Measurements from ENCODE around the gene ZFAND4.

The ZFAND4 gene

DNA sequence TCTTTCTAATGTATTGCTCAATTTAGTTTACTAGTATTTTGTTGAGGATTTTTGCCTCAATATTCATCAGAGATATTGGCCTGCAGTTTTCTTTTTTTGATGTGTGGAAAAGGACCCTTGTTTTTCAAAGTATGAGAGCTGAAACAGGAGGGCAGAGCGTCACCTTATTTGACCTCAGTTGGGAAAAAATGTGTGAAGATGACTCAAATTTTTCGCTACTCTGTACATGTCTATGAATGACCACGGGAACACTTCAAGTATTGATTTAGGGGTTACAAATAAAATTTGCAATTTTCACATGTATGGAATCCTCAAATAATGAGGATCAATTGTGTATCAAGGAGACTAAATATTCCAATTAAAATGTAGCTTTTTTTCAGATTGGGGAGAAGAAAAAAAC, 103.1 kb downstream of the ZFAND4 start:
- TF ChIP-seq ZNF560 (tag by site-specific recombination; IDR thresholded peaks at IDR 0.05; ENCODE audit: borderline replicate concordance) = no peak
- TF ChIP-seq ZNF157 (tag by site-specific recombination; IDR thresholded peaks at IDR 0.05) = no peak
- no peak for TF ChIP-seq ZNF174 (tag by site-specific recombination; IDR thresholded peaks at IDR 0.05)
- TF ChIP-seq TCF7L2 (IDR thresholded peaks at IDR 0.05; ENCODE audit: borderline replicate concordance, low read depth, low read length) = no peak
- TF ChIP-seq, protein P1, sequence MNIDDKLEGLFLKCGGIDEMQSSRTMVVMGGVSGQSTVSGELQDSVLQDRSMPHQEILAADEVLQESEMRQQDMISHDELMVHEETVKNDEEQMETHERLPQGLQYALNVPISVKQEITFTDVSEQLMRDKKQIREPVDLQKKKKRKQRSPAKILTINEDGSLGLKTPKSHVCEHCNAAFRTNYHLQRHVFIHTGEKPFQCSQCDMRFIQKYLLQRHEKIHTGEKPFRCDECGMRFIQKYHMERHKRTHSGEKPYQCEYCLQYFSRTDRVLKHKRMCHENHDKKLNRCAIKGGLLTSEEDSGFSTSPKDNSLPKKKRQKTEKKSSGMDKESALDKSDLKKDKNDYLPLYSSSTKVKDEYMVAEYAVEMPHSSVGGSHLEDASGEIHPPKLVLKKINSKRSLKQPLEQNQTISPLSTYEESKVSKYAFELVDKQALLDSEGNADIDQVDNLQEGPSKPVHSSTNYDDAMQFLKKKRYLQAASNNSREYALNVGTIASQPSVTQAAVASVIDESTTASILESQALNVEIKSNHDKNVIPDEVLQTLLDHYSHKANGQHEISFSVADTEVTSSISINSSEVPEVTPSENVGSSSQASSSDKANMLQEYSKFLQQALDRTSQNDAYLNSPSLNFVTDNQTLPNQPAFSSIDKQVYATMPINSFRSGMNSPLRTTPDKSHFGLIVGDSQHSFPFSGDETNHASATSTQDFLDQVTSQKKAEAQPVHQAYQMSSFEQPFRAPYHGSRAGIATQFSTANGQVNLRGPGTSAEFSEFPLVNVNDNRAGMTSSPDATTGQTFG (tag by site-specific recombination; IDR thresholded peaks at IDR 0.05; ENCODE audit: borderline replicate concordance) = no peak
- TF ChIP-seq, protein P2, sequence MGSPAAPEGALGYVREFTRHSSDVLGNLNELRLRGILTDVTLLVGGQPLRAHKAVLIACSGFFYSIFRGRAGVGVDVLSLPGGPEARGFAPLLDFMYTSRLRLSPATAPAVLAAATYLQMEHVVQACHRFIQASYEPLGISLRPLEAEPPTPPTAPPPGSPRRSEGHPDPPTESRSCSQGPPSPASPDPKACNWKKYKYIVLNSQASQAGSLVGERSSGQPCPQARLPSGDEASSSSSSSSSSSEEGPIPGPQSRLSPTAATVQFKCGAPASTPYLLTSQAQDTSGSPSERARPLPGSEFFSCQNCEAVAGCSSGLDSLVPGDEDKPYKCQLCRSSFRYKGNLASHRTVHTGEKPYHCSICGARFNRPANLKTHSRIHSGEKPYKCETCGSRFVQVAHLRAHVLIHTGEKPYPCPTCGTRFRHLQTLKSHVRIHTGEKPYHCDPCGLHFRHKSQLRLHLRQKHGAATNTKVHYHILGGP (tag by site-specific recombination; IDR thresholded peaks at IDR 0.05) = no peak
- TF ChIP-seq, protein P3, sequence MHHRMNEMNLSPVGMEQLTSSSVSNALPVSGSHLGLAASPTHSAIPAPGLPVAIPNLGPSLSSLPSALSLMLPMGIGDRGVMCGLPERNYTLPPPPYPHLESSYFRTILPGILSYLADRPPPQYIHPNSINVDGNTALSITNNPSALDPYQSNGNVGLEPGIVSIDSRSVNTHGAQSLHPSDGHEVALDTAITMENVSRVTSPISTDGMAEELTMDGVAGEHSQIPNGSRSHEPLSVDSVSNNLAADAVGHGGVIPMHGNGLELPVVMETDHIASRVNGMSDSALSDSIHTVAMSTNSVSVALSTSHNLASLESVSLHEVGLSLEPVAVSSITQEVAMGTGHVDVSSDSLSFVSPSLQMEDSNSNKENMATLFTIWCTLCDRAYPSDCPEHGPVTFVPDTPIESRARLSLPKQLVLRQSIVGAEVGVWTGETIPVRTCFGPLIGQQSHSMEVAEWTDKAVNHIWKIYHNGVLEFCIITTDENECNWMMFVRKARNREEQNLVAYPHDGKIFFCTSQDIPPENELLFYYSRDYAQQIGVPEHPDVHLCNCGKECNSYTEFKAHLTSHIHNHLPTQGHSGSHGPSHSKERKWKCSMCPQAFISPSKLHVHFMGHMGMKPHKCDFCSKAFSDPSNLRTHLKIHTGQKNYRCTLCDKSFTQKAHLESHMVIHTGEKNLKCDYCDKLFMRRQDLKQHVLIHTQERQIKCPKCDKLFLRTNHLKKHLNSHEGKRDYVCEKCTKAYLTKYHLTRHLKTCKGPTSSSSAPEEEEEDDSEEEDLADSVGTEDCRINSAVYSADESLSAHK (tag by site-specific recombination; IDR thresholded peaks at IDR 0.05) = no peak
- no peak for TF ChIP-seq ZBTB7A (tag by site-specific recombination; IDR thresholded peaks at IDR 0.05; ENCODE audit: low read depth)
- TF ChIP-seq, protein P4, sequence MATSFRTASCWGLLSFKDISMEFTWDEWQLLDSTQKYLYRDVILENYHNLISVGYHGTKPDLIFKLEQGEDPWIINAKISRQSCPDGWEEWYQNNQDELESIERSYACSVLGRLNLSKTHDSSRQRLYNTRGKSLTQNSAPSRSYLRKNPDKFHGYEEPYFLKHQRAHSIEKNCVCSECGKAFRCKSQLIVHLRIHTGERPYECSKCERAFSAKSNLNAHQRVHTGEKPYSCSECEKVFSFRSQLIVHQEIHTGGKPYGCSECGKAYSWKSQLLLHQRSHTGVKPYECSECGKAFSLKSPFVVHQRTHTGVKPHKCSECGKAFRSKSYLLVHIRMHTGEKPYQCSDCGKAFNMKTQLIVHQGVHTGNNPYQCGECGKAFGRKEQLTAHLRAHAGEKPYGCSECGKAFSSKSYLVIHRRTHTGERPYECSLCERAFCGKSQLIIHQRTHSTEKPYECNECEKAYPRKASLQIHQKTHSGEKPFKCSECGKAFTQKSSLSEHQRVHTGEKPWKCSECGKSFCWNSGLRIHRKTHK (tag by site-specific recombination; IDR thresholded peaks at IDR 0.05) = no peak
- TF ChIP-seq ZNF768 (tag by site-specific recombination; IDR thresholded peaks at IDR 0.05) = no peak
- TF ChIP-seq ZNF626 (tag by site-specific recombination; IDR thresholded peaks at IDR 0.05) = no peak
- Histone ChIP-seq H3K4me1 (ENCODE audit: control insufficient read depth, insufficient read depth, low read length) (no peaks in the 10 kb centered on the region), H3K36me3 (ENCODE audit: control insufficient read depth in 2 of 2, insufficient read depth in 1 of 2, low read length in 2 of 2) (no peaks in the 10 kb centered on the region), H3K27ac (ENCODE audit: extremely low read depth, low read depth, low read length) (no peak overlapping the region), H3K9me3 (ENCODE audit: control insufficient read depth, insufficient read depth, low read depth, low read length) (no peaks in the 10 kb centered on the region), H3K4me3 (ENCODE audit: low read depth, low read length) (no peak overlapping the region)
- POLR2A ChIA-PET = no interaction called here
- CTCF ChIA-PET = no interaction called here

DNA sequence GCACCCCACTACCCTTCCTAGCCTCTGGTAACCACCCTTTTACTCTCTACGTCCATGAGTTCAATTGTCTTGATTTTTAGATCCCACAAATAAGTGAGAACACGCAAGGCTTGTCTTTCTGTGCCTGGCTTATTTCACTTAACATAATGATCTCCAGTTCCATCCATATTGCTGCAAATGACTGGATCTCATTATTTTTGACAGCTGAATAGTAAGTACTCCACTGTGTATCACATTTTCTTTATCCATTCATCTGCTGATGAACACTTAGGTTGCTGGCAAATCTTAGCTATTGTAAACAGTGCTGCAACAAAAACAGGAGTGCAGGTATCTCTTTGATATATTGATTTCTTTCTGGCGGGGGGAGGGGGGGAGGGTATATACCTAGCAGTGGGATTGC, 106.2 kb downstream of the ZFAND4 start:
- no peaks in the 10 kb centered on the region for H3K4me1 ChIP-seq (ENCODE audit: control insufficient read depth, insufficient read depth, low read length)
- TF ChIP-seq TRIM28 (IDR thresholded peaks at IDR 0.05; ENCODE audit: borderline replicate concordance, low read length) = no peak
- TF ChIP-seq, protein P5, sequence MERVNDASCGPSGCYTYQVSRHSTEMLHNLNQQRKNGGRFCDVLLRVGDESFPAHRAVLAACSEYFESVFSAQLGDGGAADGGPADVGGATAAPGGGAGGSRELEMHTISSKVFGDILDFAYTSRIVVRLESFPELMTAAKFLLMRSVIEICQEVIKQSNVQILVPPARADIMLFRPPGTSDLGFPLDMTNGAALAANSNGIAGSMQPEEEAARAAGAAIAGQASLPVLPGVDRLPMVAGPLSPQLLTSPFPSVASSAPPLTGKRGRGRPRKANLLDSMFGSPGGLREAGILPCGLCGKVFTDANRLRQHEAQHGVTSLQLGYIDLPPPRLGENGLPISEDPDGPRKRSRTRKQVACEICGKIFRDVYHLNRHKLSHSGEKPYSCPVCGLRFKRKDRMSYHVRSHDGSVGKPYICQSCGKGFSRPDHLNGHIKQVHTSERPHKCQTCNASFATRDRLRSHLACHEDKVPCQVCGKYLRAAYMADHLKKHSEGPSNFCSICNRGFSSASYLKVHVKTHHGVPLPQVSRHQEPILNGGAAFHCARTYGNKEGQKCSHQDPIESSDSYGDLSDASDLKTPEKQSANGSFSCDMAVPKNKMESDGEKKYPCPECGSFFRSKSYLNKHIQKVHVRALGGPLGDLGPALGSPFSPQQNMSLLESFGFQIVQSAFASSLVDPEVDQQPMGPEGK (tag by site-specific recombination; IDR thresholded peaks at IDR 0.05) = no peak
- no peak for TF ChIP-seq IKZF3 (tag by site-specific recombination; IDR thresholded peaks at IDR 0.05)
- no peak for TF ChIP-seq ZFP3 (tag by site-specific recombination; IDR thresholded peaks at IDR 0.05; ENCODE audit: low read depth)
- TF ChIP-seq ZNF292 (tag by site-specific recombination; IDR thresholded peaks at IDR 0.05; ENCODE audit: borderline replicate concordance, low read depth) = no peak
- no peak for TF ChIP-seq HOXD13 (CRISPR knock-in tag; IDR thresholded peaks at IDR 0.05; ENCODE audit: borderline replicate concordance)
- TF ChIP-seq ZNF221 (tag by site-specific recombination; IDR thresholded peaks at IDR 0.05; ENCODE audit: borderline replicate concordance) = no peak
- TF ChIP-seq ZNF791 (tag by site-specific recombination; IDR thresholded peaks at IDR 0.05) = no peak
- H3K36me3 ChIP-seq (ENCODE audit: control insufficient read depth in 2 of 2, insufficient read depth in 1 of 2, low read length in 2 of 2) = no peaks in the 10 kb centered on the region
- CTCF ChIA-PET = no interaction called here
- no peak overlapping the region for H3K4me3 ChIP-seq (ENCODE audit: low read depth, low read length)
- no peaks in the 10 kb centered on the region for H3K9me3 ChIP-seq (ENCODE audit: control insufficient read depth, insufficient read depth, low read depth, low read length)
- H3K27ac ChIP-seq (ENCODE audit: extremely low read depth, low read depth, low read length) = no peak overlapping the region
- POLR2A ChIA-PET = no interaction called here

Measured in HEK293 (cell line).